Activated CD8-positive, alpha-beta memory T cell treated with anti-CD3 and anti-CD28 coated beads, Interleukin-2, amount 50 U/mL, for 1 hour (primary cell): Measurements from ENCODE around the gene FBXL4.

ENCODE experiments used
- DNase-seq: peaks from one replicate; pipeline ENCODE4 v3.0.0-alpha.2; 2020; ENCODE audit errors: extremely low read depth

FBXL4 gene

GRCh38 chr6:98880486-98880885 lies 67.3 kb downstream of the FBXL4 start:
- no peak for DNase-seq

DNA sequence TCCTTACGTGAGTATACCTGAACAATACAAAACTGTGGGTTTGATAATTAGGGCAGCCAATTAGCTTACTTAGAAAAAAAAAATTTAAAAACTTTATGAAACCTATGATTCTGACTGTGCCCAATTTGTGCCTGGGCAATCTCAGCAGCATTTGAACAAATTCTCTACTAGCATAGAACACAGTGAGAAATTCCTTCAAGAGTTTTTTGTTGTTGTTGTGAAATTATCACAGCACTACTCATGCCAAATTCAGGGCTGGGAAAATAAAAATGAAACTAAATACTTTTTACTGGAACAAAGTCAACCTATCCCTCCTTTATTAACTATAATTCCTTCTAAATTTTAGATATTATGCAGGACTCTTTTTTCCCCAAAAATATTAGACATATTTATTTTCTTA lies 70.5 kb downstream of the FBXL4 start:
- no peak for DNase-seq

DNA sequence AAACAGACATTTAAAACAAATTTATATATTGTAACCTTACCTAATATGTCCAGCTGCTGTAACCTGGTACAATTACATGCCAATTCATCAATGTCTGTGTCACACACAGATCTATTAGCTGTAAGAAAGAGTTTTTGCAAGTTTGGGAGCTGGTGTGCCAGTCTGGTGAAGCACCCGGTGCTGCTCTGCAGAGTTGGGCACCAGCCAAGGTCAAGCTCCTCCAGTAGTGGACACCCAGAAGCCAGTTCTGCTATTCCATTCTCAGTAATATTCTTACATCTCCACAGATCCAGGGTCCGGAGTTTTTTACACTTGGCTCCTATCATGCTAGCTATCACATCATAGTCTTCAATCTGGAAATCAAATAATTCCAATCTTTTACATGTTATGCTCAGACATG lies 72.4 kb downstream of the FBXL4 start:
- no peak for DNase-seq

DNA sequence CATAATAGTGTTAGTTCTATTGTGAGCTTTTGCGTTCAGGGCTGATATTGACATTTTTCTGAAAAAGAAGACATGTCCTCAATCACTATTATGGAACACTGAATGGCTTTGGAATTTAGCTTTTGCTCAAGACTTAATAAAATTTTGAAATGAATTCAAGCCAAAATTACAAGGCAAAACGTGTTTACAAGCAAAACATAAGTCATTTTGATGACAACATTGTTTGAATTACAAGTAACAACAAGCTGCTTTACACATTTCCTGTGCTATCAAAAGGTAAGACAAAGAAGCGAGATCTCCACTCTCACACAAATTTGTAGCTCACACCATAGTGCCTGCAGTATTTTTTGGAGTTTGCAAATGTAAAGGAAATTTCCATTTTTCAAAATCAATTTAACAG lies 75.9 kb downstream of the FBXL4 start:
- no peak for DNase-seq

- DNase-seq, result no peak
Observed at GRCh38 chr6:98871057-98871456, 76.7 kb downstream of the FBXL4 start.

- no peak for DNase-seq
Observed at GRCh38 chr6:98864497-98864896, 83.2 kb downstream of the FBXL4 start.

- DNase-seq, result no peak
Observed at GRCh38 chr6:98848539-98849242, 99.1 kb downstream of the FBXL4 start.

DNA sequence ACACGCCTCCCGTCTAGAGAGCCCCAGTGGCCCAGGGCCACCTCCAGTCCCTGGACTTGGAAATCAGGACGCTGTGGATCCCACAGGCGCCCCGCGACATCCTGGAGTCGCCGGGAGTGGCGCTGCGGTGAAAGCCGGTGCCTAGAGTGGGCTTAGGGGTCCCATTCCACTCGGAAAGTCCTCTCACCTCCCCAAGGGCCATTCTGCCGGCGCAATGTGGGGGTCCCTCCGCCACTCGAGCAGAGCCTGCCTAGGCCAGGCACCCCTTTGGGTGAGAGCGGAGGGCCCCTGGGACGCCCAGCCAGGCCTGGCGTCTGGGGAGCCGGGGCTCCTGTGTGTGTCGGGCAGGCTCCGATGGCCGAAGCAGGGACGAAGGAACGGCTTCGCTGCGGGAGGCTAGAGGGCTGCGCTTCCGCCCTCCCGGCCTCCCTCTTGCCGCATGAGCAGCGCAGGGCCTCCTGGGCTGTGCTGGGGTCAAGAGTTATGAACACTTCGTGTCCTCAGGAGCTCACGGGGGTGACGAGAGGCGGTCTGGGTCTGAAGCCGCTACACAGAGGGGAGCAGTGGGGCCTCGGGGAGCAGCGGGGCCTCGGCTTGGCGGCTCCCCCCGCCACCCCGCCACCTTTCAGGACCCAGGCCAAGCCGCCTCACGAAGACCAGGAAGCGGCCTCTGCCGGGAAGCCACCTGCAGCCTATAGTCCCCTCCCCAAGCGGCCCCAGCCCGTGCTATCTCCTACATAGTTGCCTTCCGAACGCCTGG lies 99.8 kb downstream of the FBXL4 start:
- DNase-seq, result no peak

DNA sequence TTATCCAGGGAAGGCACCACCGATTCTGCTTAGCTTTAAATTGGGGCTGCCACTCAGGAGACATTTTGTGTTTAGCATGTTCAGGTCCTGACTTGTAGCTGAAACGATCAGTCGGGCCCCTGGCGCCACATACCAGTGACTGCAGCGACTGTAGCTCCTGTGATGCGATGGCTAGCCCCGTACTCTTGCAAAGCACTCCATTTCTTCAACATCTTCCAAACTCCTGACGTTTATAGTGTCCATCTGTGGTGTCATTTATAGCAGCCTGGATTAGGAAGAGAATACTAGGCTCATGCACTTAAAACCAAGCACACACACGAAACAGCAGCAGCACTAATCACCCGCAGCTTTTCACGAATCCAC lies 100.3 kb downstream of the FBXL4 start:
- DNase-seq, result no peak

DNA sequence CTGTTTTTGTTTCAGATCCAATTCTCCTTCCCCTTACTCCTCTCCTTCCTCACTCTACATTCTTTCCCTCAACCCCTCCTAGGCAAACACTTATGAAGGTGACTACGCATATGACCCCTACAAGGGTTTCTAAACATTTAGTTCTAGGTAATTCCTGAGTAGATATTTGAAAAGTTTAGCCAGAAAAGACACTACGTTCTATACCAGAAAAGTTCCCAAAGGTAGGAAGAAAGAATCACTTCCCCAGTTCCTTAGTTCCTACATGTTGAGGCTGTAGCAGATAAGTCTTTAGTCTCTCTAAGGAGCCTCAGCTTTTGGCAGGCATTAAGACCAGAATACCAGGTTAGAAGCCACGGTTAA lies 101.7 kb downstream of the FBXL4 start:
- no peak for DNase-seq

GRCh38 chr6:98845211-98846020 lies 102.3 kb downstream of the FBXL4 start:
- no peak for DNase-seq

DNA sequence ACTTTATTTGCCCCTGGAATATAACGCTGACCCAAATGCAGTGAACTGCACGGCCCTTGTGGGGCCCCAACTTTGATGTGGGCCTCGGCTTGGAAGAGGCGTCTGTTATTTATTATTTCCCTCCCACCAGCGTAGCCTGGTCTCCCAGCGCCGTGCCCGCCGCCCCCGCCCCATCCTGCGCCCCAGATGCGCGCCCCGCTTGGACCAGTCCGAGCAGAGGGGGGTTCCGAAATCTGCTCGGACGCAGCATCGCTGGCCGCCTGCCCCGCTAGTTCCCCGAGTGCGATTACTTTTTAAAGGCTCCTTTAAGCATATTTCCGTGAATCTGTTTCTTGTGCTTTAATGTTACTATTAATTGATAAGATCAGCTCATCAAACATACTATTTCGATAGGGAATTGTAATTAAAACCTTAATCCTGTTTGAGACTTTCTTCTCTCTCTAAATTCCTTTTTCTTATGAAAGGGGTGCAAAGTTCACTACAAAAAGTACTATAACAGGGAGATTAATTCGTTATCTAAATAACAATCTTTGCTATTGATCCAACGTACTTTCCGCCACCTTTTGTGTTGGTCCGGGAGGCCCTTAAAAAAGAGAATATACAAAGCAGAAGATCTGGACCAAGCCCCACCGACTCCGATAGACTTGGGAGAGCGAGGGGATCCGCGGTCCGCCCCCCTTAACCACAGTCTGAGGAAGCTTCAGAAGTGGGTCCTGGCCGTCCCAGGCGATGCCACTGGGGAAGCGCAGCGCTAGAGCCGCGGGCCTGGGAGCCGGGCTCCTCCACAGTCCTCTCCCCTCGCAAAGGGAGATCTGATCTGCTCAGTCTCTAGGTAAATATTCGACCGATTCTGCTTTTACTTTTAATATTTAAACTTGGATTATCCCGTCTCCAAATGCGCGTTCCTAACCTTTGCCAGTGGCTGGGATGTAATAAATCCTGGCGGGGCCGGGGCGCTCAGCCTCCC lies 103.2 kb downstream of the FBXL4 start:
- no peak for DNase-seq

GRCh38 chr6:98843271-98844243 lies 104.2 kb downstream of the FBXL4 start:
- no peak for DNase-seq

- no peak for DNase-seq
Observed at GRCh38 chr6:98842342-98843180, 105.2 kb downstream of the FBXL4 start.

DNA sequence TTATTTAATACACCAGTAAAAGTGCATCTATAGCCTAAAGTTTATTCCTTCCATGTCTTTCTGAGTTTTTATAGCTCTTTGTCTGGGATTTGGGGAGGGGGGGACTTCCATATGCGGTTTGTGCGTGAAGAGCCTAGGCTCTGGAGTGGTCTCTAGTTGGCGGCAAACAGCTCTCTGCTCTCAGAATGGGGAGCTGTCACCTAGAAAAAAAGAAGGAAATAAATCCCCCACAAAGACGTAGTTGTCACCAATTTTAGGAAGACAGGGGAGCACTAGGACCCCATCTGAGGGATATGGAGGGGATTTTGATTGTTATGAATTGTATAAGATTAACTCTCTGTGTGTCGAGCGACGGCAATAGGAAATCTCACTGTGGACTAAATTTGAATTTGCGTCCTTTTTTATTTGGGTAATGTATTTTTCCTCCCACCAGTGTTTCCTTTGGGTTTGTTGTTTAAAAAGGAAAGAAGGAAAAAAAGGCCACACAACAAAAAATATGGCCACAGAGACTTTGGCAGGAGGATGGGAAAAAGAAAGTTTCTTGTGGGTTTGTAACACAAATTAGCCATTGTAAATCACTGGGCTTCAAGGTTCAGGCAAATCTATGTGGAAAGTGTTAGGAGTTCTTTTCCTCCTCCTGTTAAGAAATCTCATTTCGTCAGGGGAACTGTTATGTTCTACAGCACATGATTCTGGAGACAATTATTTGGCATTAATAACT lies 106.0 kb downstream of the FBXL4 start:
- DNase-seq, result no peak

DNA sequence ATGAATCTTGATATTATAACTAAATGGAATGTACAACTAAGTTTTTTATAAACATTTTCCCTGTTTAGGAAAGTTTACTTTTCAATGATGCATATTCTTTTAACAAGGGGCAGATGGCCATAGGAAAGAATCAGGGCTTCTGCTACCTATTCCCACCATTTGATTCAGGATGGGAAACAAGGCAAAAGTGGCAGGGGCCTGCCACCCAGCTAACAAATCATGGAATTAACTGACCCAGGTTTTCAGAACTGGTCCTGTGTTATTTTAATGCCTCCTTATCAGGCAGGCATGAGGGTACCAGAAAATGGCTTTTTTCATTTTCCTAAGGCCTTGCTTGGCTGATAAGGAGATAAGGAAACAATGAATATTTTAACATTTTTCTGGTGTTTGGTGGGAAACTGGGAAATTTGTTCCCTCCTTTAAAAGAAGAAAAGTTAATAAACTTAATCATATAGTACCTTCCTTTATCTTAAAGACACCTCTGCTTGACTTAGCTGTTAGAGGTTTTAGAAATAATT lies 106.7 kb downstream of the FBXL4 start:
- DNase-seq, result no peak

DNA sequence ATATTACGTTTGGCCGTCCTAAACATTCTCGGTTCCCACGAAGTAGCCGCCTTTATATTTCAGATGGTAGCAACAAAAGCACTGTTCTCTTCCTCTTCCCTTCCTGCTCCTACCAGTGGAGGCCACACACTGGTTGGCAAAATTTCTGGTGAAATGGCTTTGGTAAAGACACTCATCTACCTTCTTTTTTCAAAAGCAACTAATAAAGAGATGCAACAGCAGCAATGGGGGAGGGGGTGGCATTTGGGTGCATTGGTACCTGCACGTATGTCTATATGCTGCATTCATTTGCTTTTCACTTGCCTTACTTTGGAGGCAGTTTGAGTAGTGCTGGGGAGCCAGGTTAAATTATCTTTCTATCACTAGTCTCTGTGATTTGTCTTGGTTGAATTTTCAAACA lies 107.4 kb downstream of the FBXL4 start:
- DNase-seq, result no peak

DNA sequence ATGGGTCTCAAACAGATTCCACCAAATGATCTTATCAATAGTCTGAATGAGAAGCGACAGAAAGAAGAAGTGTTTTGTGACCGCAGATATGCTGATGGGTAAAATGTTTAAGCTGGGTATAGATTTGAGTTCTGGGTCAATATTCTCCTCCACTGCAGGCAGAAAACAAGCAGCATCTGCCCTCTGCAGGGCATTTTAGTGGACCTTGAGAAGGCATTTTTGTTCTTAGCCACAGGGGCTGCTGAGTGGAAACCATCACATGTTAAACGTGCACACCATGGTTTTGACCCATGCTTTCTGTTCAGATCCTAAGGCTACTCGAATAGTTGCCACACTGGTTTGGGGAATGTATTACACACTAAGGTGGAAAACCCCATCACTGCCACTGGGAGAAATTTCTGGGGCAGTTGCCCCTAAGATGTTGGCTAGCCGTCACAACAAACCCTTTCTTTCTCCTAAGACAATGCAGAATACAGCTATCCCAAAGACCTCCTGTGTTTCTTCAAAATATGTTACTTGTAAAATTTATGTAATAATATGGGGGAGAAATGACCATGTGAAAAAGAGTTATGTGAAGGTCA lies 107.9 kb downstream of the FBXL4 start:
- no peak for DNase-seq
